Measurements from ENCODE around the gene BCL2. TPM values are rescaled to one million over a fixed set of nuclear protein-coding genes. Genes with fewer than 3 reads are reported as not detected.

Gene BCL2
- total RNA-seq, 1 donor from 2014 or later = 16.5 TPM

DNA sequence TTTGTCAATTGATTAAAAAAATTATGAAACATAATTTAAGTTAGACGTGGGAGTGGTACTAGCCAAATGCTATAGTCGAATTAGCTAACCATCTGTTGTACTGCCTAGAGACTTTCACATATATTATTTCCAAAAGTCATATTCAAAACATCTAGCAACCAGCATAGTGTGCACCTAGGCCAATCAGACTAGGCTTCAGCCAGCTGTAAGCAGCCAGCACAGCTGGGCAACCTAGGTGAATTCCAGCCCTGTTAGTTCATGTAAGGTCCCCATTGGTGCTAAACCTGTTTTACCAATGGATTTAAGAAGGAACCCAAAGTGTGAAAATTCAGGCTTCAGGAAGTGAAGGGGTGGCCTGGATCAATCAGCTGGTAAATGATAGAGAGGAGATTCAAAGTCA, 144.3 kb downstream of the BCL2 start:
- Mint-ChIP-seq H3K9me3 (no peaks in the 10 kb centered on the region), H3K36me3 (no peaks in the 10 kb centered on the region), H3K27ac (peak overlapping the region; percentile 47), H3K4me3 (no peak overlapping the region), H3K27me3 (no peaks in the 10 kb centered on the region), H3K4me1 (ENCODE audit: unreplicated experiment) (peaks cover 28% of the 10 kb centered on the region)
- TF ChIP-seq, protein P1, sequence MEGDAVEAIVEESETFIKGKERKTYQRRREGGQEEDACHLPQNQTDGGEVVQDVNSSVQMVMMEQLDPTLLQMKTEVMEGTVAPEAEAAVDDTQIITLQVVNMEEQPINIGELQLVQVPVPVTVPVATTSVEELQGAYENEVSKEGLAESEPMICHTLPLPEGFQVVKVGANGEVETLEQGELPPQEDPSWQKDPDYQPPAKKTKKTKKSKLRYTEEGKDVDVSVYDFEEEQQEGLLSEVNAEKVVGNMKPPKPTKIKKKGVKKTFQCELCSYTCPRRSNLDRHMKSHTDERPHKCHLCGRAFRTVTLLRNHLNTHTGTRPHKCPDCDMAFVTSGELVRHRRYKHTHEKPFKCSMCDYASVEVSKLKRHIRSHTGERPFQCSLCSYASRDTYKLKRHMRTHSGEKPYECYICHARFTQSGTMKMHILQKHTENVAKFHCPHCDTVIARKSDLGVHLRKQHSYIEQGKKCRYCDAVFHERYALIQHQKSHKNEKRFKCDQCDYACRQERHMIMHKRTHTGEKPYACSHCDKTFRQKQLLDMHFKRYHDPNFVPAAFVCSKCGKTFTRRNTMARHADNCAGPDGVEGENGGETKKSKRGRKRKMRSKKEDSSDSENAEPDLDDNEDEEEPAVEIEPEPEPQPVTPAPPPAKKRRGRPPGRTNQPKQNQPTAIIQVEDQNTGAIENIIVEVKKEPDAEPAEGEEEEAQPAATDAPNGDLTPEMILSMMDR (conservative IDR thresholded peaks at IDR 0.05) = no peak
- no peak for DNase-seq (ENCODE audit: extremely low spot score, unreplicated experiment)

DNA sequence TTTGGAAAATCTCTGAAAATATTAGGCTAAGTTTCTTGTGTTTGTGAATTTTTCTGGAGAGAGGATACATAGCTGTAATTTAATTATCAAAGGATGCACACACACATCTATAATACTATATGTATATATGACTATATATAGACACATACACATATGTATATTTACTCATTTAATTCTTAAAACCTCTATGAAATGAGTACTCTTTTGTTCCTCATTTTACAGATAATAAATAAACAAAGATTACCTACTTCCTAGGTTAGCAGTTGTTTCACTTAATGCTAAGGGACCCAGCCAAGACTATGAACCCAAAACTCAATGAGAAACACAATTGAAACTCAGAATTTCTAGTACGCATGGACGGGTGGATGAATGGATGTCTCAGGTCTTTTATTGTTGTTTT, 145.6 kb downstream of the BCL2 start:
- Mint-ChIP-seq H3K4me1 (ENCODE audit: unreplicated experiment) (peaks cover 19% of the 10 kb centered on the region), H3K27ac (no peak overlapping the region), H3K36me3 (peaks cover under 1% of the 10 kb centered on the region), H3K9me3 (no peaks in the 10 kb centered on the region), H3K27me3 (no peaks in the 10 kb centered on the region), H3K4me3 (no peak overlapping the region)
- DNase-seq (ENCODE audit: extremely low spot score, unreplicated experiment) = no peak
- TF ChIP-seq, protein P1 (conservative IDR thresholded peaks at IDR 0.05) = no peak

DNA sequence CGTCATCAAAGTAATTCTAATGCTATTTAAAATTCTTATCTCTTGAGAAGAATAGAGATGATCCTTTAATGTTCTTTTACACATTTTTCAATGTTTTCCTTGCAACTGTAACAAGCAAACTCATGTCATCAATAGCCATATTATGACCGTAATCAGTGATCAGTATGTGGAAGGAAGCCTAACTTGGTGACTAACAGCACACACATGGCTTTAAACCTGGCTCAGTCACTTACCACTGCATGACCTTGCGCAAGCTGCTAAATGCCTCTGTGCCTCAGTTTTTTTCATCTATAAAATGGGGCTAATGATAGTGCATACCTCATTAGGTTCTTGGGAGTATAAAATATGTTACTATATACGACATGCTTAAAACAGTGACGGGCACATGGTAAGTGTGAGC, 149.7 kb downstream of the BCL2 start:
- Mint-ChIP-seq H3K9me3 (no peaks in the 10 kb centered on the region), H3K4me1 (ENCODE audit: unreplicated experiment) (peaks cover 4% of the 10 kb centered on the region), H3K4me3 (no peak overlapping the region), H3K27ac (no peak overlapping the region), H3K27me3 (no peaks in the 10 kb centered on the region), H3K36me3 (peaks cover 3% of the 10 kb centered on the region)
- no peak for DNase-seq (ENCODE audit: extremely low spot score, unreplicated experiment)
- TF ChIP-seq, protein P1 (conservative IDR thresholded peaks at IDR 0.05) = no peak

- H3K27me3 Mint-ChIP-seq = no peaks in the 10 kb centered on the region
- DNase-seq (ENCODE audit: extremely low spot score, unreplicated experiment) = no peak
- peaks cover 10% of the 10 kb centered on the region for H3K4me1 Mint-ChIP-seq (ENCODE audit: unreplicated experiment)
- no peak overlapping the region for H3K4me3 Mint-ChIP-seq
- peaks cover 3% of the 10 kb centered on the region for H3K36me3 Mint-ChIP-seq
- TF ChIP-seq, protein P1 (conservative IDR thresholded peaks at IDR 0.05) = no peak
- no peak overlapping the region for H3K27ac Mint-ChIP-seq
- H3K9me3 Mint-ChIP-seq = no peaks in the 10 kb centered on the region
Observed at GRCh38 chr18:63168287-63168686, 151.3 kb downstream of the BCL2 start.

- no peak for DNase-seq (ENCODE audit: extremely low spot score, unreplicated experiment)
- Mint-ChIP-seq H3K4me3 (no peak overlapping the region), H3K27me3 (no peaks in the 10 kb centered on the region), H3K9me3 (peaks cover 5% of the 10 kb centered on the region), H3K36me3 (peaks cover 13% of the 10 kb centered on the region), H3K27ac (no peak overlapping the region), H3K4me1 (ENCODE audit: unreplicated experiment) (peaks cover 16% of the 10 kb centered on the region)
- TF ChIP-seq, protein P1 (conservative IDR thresholded peaks at IDR 0.05) = no peak
Observed at GRCh38 chr18:63166142-63166541, 153.4 kb downstream of the BCL2 start.

DNA sequence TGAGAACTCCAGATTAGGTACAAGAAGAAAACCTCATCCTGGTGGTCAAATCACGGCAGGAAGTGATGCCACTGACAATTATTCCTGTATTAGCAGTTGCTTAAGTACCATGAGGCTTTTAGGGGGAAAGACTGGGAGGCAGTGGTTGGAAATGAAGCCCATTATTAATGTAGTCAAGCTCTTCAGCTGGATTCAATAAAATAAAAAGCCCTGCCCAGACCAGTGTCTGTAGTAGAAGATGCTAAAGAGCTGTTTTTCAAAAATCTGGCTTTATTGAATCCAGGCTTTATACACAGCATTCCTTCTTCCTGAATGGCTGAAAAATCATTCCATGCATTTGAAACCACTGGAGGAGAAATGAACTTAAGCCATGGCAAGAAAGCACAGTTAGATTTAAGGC, 155.2 kb downstream of the BCL2 start:
- Mint-ChIP-seq H3K27me3 (no peaks in the 10 kb centered on the region), H3K9me3 (peaks cover 5% of the 10 kb centered on the region), H3K4me1 (ENCODE audit: unreplicated experiment) (peaks cover 30% of the 10 kb centered on the region), H3K36me3 (peaks cover 16% of the 10 kb centered on the region), H3K27ac (no peak overlapping the region), H3K4me3 (no peak overlapping the region)
- DNase-seq (ENCODE audit: extremely low spot score, unreplicated experiment) = no peak
- TF ChIP-seq, protein P1 (conservative IDR thresholded peaks at IDR 0.05) = no peak
